NCI-H748 (cell line): Measurements from ENCODE around the gene PPP4C.
A peak's percentile ranks its signal among the peaks of the same experiment; 100 is the strongest.
"Not testable (repeated sequence)": the region's sequence is repeated elsewhere in the genome, so short reads cannot be mapped to it uniquely, and the experiment has no call there.

Experiments used
- DNase-seq: peaks from one replicate; lab custom pipeline; 2025; ENCODE audit not compliant: unreplicated experiment; lab: John Stamatoyannopoulos, UW

Gene PPP4C

DNA sequence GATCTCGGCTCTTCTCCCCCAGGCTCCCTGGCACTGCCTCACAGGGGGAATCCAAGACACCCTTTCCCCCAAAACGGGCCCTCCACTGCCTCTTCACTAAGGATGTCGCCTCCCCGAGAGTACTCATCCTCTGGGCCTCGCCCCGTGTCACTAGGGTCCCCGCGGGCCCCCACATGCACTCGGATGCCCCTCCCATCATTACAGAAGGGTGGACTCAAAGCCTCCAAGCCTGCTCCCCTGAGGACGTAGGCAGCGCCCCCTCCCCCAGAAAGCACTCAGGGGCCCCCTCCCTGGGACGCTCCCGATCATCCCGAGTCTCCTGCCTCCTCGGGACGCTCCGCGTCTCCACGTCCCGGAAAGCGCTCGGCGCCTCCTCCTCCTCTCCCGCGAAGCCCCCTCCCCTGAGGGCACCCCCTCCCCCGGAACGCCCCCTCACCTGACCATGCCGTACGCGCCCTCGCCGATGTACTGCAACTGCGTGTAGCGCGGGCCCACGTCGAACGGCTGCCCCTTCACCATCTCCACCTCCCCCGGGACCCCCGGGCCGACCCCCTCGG lies 46.9 kb downstream of the PPP4C start:
- peak; percentile 55 for DNase-seq

DNA sequence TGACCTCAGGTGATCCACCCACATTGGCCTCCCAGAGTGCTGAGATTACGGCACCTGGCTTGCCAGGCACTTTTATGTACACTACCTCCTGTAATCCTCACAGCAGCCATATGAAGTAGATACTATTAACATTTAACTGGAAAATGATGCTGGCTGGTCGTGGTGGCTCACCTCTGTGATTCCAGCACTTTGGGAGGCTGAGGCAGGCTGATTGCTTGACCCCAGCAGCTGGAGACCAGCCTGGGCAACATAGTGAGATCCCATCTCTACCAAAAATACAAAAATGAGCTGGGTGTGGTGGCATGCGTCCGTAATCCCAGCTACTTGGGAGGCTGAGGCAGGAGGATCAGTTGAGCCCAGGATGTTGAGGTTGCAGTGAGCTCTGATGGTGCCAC lies 49.2 kb downstream of the PPP4C start:
- no peak for DNase-seq

DNA sequence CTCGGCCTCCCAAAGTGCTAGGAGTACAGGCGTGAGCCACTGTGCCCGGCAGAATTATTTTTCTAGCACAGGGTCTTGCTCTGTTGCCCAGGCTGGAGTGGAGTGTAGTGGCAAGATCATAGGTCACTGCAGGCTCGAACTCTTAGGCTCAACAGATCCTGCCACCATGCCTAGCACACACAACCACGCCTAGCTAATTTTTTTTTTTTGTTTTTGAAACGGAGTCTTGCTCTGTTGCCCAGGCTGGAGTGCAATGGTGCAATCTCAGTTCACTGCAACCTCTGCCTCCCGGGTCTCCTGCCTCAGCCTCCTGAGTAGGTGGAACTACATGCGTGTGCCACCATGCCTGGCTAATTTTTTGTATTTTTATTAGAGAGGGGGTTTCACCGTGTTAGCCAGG lies 49.9 kb downstream of the PPP4C start:
- not testable (repeated sequence) for DNase-seq

DNA sequence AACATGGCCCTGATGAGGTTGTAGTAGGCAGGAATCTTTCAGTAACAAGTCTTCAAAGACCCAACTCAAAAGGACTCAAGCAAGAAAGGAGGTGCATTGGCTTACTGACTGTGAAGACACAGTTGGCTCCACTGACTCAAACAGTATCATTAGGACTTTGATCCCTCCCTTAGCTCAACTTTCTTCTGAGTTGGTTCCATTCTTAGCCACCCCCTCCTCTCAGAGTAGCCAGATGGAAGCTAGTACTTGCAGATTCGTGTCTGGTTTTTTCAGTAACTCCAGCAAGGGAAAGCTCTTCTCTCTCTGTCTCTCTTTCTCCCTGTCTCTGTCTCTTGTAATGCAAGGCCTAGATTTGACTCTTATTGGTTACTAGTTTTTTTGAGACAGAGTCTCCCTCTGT lies 52.2 kb downstream of the PPP4C start:
- no peak for DNase-seq

DNA sequence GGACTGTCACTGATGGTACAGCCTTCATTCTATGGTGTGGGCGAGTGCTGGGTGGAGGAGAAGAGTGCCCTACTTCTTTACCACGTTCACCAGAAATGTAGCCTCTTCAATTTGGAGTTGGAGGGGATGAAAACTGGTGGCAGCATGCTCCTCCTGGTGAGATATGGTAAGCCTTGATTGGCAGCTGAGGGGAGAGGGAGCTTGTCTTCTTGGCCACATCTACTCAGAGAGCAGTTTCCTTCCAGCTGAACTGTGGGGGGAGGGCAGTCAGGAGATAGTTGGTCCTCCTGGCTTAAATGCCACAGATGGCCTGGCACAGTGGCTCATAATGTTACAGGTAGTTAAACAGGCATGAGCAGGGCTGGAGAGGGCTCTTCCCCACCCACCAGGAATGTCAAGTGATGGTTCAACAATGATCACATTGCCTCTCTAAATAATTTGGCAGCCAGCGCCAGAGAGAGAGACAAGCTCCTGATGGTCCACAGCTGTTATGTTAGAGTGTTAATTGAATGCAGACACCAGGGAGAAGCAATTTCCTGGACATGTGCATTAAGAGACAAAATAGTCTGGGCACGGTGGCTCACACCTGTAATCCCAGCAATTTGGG lies 56.2 kb downstream of the PPP4C start:
- peak; percentile 45 for DNase-seq

DNA sequence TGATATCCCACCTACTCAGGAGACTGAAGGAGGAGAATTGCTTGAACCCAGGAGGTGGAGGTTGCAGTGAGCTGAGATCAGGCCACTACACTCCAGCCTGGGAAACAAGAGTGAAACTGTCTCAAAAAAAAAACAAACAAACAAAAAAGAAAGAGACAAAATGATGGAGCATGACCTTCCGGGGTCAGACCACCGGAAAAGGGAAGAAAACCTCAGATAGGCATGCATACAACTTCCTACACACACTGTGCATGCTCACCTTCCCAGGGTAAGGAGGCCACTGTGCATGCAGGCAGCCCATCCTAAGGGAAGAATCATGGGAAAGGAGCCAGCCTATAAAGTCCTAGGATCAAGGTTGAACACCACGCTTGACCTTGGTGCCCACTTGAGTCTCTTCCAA lies 56.8 kb downstream of the PPP4C start:
- DNase-seq: no peak
